Placental epithelial cell (primary cell): Measurements from ENCODE around the gene SERPINC1. TPM values are rescaled to one million over a fixed set of nuclear protein-coding genes. Genes with fewer than 3 reads are reported as not detected.

Experiments
- small RNA-seq: library from RNA; depleted of rRNA; stranded (forward); fragments of <200 nt; gene quantifications from one replicate; pipeline ENCODE3, GENCODE V24; 2012
- total RNA-seq: library from RNA; depleted of rRNA; stranded (reverse); fragments of >200 nt; gene quantifications from 2 replicates; pipeline ENCODE4 v1.2.3, GENCODE V29; 2012

SERPINC1 gene
- not detected in 2 replicates for total RNA-seq

GRCh38 chr1:173917149-173917548, at the start of gene SERPINC1:
TSS of gene SERPINC1 (minus strand) at chr1:173917327. CDS start at chr1:173917259, 68 bp downstream.

GRCh38 chr1:173868266-173869020, 48.7 kb downstream of the SERPINC1 start, which contains the start of gene ZBTB37:
TSS of gene ZBTB37 (plus strand) at chr1:173868380. CDS start at chr1:173870226, 1,846 bp downstream.

GRCh38 chr1:173867753-173868265, 49.3 kb downstream of the SERPINC1 start, which contains the start of gene GAS5:
TSS of gene GAS5 (minus strand) at chr1:173867989.

Small RNAs within 50 kb of the gene (small RNA-seq; reads per million reads assigned to genes)
- gene RNA5SP67, result not detected

Other genes starting within 250 kb of the SERPINC1 start
- gene ANKRD45, start 247.5 kb downstream of the SERPINC1 start, total RNA-seq, result under 0.01 TPM in 1 of 2 replicates, not detected in the other
- 24.7 and 25.1 TPM in 2 replicates for gene KLHL20, start 202.3 kb downstream of the SERPINC1 start, total RNA-seq
- 19.6 and 29.9 TPM in 2 replicates for gene DARS2, start 92.7 kb downstream of the SERPINC1 start, total RNA-seq
- gene CENPL, start 92.4 kb downstream of the SERPINC1 start, total RNA-seq, result 11.0 and 12.4 TPM in 2 replicates
- gene GAS5, start 49.3 kb downstream of the SERPINC1 start, total RNA-seq, result 258 and 398 TPM in 2 replicates
- gene ZBTB37, start 48.9 kb downstream of the SERPINC1 start, total RNA-seq, result 7.5 and 9.3 TPM in 2 replicates
- 22.8 and 29.8 TPM in 2 replicates for gene RC3H1, start 105.0 kb upstream of the SERPINC1 start, total RNA-seq
- 47.3 and 59.3 TPM in 2 replicates for gene RABGAP1L, start 242.2 kb upstream of the SERPINC1 start, total RNA-seq